GM13976 (cell line): Measurements from ENCODE around the gene RHO.

Experiments used
- DNase-seq: peaks from one replicate; pipeline ENCODE4 v3.0.0; 2012; ENCODE audit warnings: low spot score
- CTCF ChIP-seq: IDR thresholded peaks from 2 replicates; pipeline ENCODE4 v1.5.1; 2012; ENCODE audit warnings: borderline replicate concordance, mild to moderate bottlenecking; ENCODE audit not compliant: insufficient read depth; ENCODE audit errors: extremely low read depth, missing control alignments, control extremely low read depth
- in situ Hi-C: fragments of 300-500 bp; cut with MboI; formaldehyde crosslinking; loops from one replicate; pipeline ENCODE4 v1.12.0; 2022; ENCODE audit warnings: low sequenced_read_pairs, mixed read lengths, inconsistent platforms; ENCODE audit not compliant: unreplicated experiment

The RHO gene

GRCh38 chr3:129502641-129503408, 25.6 kb upstream of the RHO start:
- in situ Hi-C loops, result no loop called here
- TF ChIP-seq CTCF, result no peak
- no peak for DNase-seq

- in situ Hi-C loops, result no loop called here
- TF ChIP-seq CTCF, result no peak
- DNase-seq, result no peak
Observed at GRCh38 chr3:129503471-129504291, 24.8 kb upstream of the RHO start.

- TF ChIP-seq CTCF, result no peak
- no peak for DNase-seq
- in situ Hi-C loops, result no loop called here
Observed at GRCh38 chr3:129504471-129505100, 23.9 kb upstream of the RHO start.

GRCh38 chr3:129505341-129505740, 23.1 kb upstream of the RHO start:
- no peak for DNase-seq
- in situ Hi-C loops, result no loop called here
- no peak for TF ChIP-seq CTCF

- DNase-seq, result no peak
- in situ Hi-C loops, result no loop called here
- no peak for TF ChIP-seq CTCF
Observed at GRCh38 chr3:129506231-129506742, 22.2 kb upstream of the RHO start.

GRCh38 chr3:129507181-129507831, 21.1 kb upstream of the RHO start:
- in situ Hi-C loops, result no loop called here
- no peak for DNase-seq
- no peak for TF ChIP-seq CTCF
